ENCODE results near the gene MCRIP2.

The MCRIP2 gene

GRCh38 chr16:608019-608418, 33.6 kb upstream of the MCRIP2 start:
- TF ChIP-seq CTCF (conservative IDR thresholded peaks at IDR 0.05; ENCODE audit: low read depth, low read length) = no peak
- H3K4me3 ChIP-seq (ENCODE audit: low read length) = no peak overlapping the region

DNA sequence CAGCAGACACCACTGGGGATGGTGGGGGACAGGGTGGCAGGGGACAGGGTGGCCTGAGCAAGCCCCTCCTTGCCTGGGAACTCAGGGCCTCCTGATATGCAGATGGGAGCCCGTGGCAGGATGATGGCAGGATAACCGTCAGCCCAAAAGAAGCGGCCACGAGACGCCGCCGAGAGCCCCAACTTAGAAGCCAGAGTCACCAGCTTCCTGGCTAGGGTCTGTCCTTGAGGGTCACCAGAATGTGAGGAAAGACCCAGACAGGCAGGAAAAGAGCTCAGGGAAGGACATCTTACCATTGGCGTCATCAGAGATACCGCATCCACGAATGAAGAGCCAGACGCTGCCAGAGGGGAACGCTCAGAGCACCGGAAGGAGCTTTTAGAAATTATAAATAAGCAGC, 32.3 kb upstream of the MCRIP2 start:
- H3K4me3 ChIP-seq (ENCODE audit: low read length) = no peak overlapping the region
- TF ChIP-seq CTCF (conservative IDR thresholded peaks at IDR 0.05; ENCODE audit: low read depth, low read length) = no peak
- DNase-seq (ENCODE audit: low read depth) = no peak

More at GRCh38 chr16:608019-608418, 33.6 kb upstream of the MCRIP2 start:
- DNase-seq (ENCODE audit: low read depth) = no peak

- no peak overlapping the region for H3K4me3 ChIP-seq (ENCODE audit: low read length)
- TF ChIP-seq CTCF (conservative IDR thresholded peaks at IDR 0.05; ENCODE audit: low read depth, low read length) = no peak
- DNase-seq (ENCODE audit: low read depth) = no peak
Measured at GRCh38 chr16:609984-610383, 31.6 kb upstream of the MCRIP2 start.

DNA sequence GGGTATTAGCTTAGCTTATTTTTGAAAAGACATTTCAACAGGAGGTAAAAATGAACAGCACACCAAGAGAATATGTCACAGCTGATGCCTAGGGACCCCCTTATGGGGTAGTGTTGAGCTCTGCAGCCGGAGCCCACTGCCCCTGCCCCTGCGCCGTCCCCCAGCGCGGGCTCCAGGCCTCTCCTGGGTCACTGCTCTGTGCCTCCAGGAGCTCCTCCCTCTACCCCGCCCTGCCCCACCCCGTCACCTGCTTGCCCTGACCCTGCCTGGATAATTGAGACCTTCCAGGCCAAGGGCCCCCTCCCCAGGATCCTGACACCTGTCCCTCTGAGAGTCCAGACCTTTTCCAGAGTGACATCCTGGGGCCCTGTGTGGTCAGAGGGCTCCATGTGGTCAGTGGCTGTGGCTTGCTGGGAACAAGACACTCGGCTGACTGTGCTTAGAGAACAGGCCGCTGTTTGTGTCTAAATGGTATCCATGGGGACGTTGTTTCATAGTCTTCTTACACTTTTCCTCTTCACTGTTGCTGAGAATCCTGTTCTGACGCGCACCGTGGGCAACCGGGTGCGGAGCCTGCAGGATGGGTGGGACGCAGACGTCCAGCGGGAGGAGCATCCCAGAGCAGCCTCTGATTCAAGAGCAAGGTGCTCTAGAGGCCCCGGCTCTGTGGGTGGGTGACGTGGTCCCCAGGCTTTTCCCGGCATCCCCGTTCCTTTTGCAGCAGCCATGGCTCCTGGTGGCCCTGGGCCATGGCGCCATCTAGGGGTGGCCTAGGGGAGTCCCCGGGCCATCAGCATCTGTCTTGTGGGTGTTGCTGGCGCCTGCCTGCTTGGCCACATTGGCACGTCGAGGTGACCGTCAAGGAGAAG, 30.9 kb upstream of the MCRIP2 start:
- DNase-seq (ENCODE audit: low read depth) = no peak
- no peak overlapping the region for H3K4me3 ChIP-seq (ENCODE audit: low read length)
- TF ChIP-seq CTCF (conservative IDR thresholded peaks at IDR 0.05; ENCODE audit: low read depth, low read length) = peak; percentile 81

DNA sequence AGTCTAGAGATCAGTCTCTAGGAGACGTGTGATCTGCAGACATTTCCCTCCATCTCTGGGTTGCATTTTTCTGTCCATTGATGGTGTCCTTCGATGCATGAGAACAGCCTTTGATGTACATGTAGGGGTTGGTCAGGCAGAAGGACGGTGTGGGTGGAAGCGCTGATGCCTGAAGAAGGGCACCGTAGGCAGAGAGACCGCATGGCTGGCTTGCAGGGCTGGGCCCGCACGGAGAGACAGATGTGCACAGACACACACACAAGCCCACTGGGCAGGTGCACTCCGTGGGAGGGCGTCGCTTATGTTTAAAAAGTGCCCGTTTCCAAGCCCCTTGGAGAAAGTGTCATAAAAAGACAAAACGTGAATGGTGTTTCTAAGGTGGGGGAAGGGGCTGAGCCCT, 26.5 kb upstream of the MCRIP2 start:
- TF ChIP-seq CTCF (conservative IDR thresholded peaks at IDR 0.05; ENCODE audit: low read depth, low read length) = no peak

DNA sequence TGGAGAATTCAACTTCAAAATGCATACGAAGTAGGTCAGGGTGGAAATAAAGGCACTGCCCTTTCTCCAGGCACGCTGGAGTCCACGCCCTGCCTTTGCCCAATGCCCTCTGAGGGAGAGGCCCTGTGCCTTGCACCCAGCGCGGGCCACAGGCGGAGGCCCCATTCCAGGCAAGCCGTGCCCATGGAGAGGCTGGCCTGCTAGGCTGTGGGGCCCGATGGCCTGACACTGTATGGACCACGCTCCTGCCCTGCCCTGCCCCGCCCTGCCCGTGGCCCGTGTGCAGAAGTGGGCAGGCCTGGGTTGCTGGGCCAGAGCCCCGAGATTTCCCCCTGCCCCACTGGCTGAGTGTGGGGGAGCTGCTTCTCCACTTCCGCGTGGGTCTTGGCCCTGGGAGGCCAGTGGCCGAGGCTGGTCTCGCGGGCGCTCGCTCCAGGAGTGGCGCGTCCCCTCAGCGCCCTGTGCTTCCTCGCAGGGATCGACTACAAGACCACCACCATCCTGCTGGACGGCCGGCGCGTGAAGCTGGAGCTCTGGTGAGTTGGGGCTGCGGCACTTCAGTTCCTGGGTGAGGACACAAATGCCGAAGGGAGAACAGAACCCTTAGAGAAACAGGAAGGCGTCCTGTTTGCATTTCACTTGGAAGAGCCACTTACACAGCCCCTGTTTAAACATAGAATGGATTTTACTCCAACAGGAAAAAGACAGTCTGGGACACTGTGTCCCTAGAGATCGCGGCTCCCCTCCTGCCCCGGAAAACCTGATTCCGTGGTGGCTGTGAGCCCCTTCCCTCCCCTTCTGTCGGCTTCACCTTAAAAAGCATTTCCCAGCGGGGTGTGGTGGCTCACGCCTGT, 24.7 kb upstream of the MCRIP2 start:
- TF ChIP-seq CTCF (conservative IDR thresholded peaks at IDR 0.05; ENCODE audit: low read depth, low read length) = no peak
- H3K4me3 ChIP-seq (ENCODE audit: low read length) = no peak overlapping the region
- DNase-seq (ENCODE audit: low read depth) = no peak

More for the DNA sequence above, 26.5 kb upstream of the MCRIP2 start:
- H3K4me3 ChIP-seq (ENCODE audit: low read length) = no peak overlapping the region
- no peak for DNase-seq (ENCODE audit: low read depth)

Measured in retinal pigment epithelial cell (primary cell).